ENCODE data around the gene MYO6. TPM values are rescaled to one million over a fixed set of nuclear protein-coding genes. Genes with fewer than 3 reads are reported as not detected.

Gene MYO6
- total RNA-seq, 1 donor from 2014 or later: 116 TPM

GRCh38 chr6:75827163-75827562 is 78.1 kb downstream of the MYO6 start:
- DNase-seq (ENCODE audit: low read depth): no peak

GRCh38 chr6:75830959-75831885 is 82.2 kb downstream of the MYO6 start:
- peak; percentile 39 for DNase-seq (ENCODE audit: low read depth)

GRCh38 chr6:75834447-75834846 is 85.4 kb downstream of the MYO6 start:
- DNase-seq (ENCODE audit: low read depth): no peak

DNA sequence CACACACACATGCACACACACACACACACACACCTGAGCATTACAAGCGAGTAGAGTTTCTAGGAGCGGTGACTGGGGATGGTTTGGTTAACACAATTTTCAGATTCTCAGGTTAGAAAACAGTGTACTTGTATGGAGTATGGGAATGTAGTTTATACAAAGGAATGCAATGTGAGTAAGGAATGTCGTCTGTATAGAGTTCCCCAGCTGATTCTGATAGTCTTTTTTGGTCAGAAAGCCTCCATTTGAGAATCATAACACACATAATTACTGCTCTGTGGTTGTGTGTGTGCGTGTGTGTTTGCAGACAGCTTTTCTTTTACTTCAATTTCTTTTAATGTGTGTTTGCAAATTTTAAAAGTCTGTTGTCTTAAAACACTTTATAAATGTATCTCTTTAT is 93.2 kb downstream of the MYO6 start:
- no peak for DNase-seq (ENCODE audit: low read depth)

GRCh38 chr6:75842732-75843131 is 93.7 kb downstream of the MYO6 start:
- no peak for DNase-seq (ENCODE audit: low read depth)

- no peak for DNase-seq (ENCODE audit: low read depth)
Observed at GRCh38 chr6:75843396-75843795, 94.4 kb downstream of the MYO6 start.

- DNase-seq (ENCODE audit: low read depth): no peak
Observed at GRCh38 chr6:75848274-75848673, 99.2 kb downstream of the MYO6 start.

- peak; percentile 12 for DNase-seq (ENCODE audit: low read depth)
Observed at GRCh38 chr6:75849329-75850025, 100.4 kb downstream of the MYO6 start.

DNA sequence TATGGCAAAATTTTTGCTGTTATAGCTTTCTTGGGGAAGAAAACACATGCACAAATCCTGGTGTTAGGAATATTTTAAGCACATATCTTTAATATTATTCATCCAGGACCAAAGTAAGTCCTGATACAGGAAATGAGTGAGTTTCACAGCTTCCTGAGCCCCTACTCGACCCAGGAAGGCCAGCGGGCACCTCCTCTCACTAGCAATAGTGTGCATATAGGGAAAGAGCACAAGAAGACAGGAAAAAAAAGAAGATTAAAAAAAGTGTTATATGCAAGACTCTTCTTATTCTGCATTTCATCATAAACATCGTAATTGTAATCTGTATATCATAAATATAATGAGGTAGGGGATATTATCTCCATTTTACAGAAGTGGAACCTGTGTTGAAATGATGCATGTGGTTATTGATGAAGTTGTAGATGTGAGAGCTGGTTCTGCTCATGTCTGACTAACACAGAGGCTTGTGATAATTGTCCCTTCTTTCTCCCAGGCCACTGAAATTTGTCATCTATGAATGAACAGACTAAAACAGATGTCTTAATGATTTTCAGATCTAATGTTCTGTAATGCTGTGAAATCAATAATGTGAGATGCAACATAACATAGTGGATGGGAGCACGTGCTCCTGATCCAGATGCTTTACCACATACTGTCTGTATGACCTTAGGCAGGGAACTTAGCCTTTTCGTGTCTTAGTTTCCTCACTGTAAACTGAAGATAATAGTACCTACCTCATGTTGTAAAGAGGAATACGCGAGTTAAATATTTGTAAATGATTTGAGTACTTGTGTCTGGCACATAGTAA is 101.2 kb downstream of the MYO6 start:
- DNase-seq (ENCODE audit: low read depth): no peak

- DNase-seq (ENCODE audit: low read depth): peak; percentile 62
Observed at GRCh38 chr6:75852721-75853120, 103.7 kb downstream of the MYO6 start.

DNA sequence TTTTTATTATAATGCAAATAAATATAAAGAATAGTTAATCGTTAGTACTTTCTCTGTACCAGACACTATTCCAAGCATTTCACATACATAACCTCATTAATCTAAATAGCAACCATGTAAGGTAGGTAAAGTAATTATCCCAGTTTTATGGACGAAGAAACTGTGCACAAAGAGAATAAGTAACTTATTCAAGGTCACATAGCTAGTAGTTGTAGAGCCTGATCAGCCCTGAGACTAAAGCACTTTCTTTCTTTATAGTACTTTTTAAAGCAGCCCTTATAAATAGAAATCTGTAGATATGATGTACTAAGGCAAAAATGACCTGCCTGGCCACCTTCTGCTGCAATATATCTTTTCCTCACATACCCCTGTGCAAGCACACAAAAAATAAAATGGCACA is 104.8 kb downstream of the MYO6 start:
- peak; percentile 35 for DNase-seq (ENCODE audit: low read depth)

DNA sequence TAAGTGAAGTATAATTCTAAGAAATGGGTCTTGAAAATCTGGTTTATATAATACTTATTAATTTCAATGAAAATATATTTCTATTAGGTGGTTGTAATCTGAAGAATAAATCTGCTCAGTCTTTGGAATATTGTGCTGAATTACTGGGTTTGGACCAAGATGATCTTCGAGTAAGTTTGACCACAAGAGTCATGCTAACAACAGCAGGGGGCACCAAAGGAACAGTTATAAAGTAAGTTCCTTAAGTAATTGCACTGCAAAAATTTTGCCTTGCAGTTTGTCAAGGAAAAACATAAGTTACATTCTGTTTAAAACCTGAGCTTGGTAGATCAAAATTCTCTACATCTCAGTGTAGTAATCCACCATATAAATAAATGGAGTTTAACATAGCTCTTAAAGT is 106.0 kb downstream of the MYO6 start:
- peak; percentile 75 for DNase-seq (ENCODE audit: low read depth)

GRCh38 chr6:75856902-75857301 is 107.9 kb downstream of the MYO6 start:
- no peak for DNase-seq (ENCODE audit: low read depth)

GRCh38 chr6:75863001-75863400 is 114.0 kb downstream of the MYO6 start:
- no peak for DNase-seq (ENCODE audit: low read depth)

- DNase-seq (ENCODE audit: low read depth): no peak
Observed at GRCh38 chr6:75863784-75864183, 114.7 kb downstream of the MYO6 start.

- no peak for DNase-seq (ENCODE audit: low read depth)
Observed at GRCh38 chr6:75864446-75864845, 115.4 kb downstream of the MYO6 start.

- DNase-seq (ENCODE audit: low read depth): no peak
Observed at GRCh38 chr6:75870389-75870788, 121.3 kb downstream of the MYO6 start.

DNA sequence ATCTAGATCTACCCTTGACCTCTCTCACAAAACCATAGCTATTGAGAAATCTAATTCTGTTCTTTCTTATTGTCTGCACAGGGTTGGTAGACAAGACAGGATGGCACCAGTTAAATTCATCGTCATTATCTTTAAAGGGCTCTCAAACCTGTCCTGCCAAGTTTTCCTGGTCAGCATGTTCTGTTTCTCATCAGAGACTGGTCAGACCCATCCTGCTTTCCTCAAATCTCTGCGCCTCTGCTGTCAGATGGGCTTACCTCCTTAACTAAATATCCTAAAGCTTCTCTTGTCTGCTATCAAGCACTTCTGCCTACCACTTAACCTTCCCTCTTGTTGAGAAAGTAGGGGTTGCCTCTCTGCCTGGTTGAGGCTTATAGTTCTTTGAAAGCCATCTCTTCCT is 125.2 kb downstream of the MYO6 start:
- DNase-seq (ENCODE audit: low read depth): no peak

- no peak for DNase-seq (ENCODE audit: low read depth)
Observed at GRCh38 chr6:75876152-75876551, 127.1 kb downstream of the MYO6 start.

GRCh38 chr6:75880305-75880704 is 131.3 kb downstream of the MYO6 start:
- no peak for DNase-seq (ENCODE audit: low read depth)

- DNase-seq (ENCODE audit: low read depth): peak; percentile 40
Observed at GRCh38 chr6:75882734-75883133, 133.7 kb downstream of the MYO6 start.

GRCh38 chr6:75884822-75885221 is 135.8 kb downstream of the MYO6 start:
- DNase-seq (ENCODE audit: low read depth): no peak

All from renal cortical epithelial cell (primary cell).